Coronary artery (tissue), 2 donors: Measurements from ENCODE around the gene LRRC8D.

Experiments used
- DNase-seq: peaks from one replicate; pipeline ENCODE4 v3.0.0-alpha.2; 2017; ENCODE audit warnings: low spot score
- H3K27ac ChIP-seq, 2 donors: fragments of 200-600 bp; sonication (generic); one replicate each; pipeline ENCODE4 v1.5.1; 2016 to 2019
- H3K4me3 ChIP-seq: fragments of 200-600 bp; sonication (generic); 2 replicates; pipeline ENCODE4 v1.5.1; 2016; ENCODE audit warnings: mild to moderate bottlenecking, moderate library complexity
- CTCF ChIP-seq: fragments of 200-600 bp; sonication (generic); IDR thresholded peaks from one replicate; pipeline ENCODE4 v1.5.1; 2019; ENCODE audit warnings: antibody characterized with exemption

LRRC8D gene

GRCh38 chr1:89808441-89809117 lies 12.3 kb upstream of the LRRC8D start:
- no peak overlapping the region for H3K27ac ChIP-seq
- no peak overlapping the region for H3K4me3 ChIP-seq
- no peak for DNase-seq
- TF ChIP-seq CTCF, result no peak

DNA sequence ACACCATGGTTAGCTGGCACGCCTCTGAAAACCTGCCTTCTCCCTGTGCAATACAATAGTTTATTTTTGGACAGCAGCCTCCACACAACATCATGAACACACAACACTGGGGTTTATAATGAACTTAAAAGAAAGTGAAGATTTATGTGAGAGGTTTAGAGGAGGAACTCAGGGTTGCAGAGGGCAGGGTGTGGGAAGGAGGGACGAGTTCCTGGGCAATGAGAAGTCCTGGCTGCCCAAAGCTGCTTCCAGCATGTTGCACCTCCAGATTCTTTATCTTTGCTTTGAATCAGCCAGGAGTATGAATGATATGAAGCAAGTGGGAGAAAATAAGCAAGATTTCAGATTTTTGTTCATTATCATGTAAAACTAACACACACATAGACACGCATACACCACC lies 11.3 kb upstream of the LRRC8D start:
- no peak overlapping the region for H3K4me3 ChIP-seq
- no peak for DNase-seq
- TF ChIP-seq CTCF, result no peak
- no peak overlapping the region for H3K27ac ChIP-seq

GRCh38 chr1:89810302-89810701 lies 10.5 kb upstream of the LRRC8D start:
- no peak for DNase-seq
- no peak for TF ChIP-seq CTCF
- H3K4me3 ChIP-seq, result no peak overlapping the region
- H3K27ac ChIP-seq, result no peak overlapping the region

- no peak for TF ChIP-seq CTCF
- DNase-seq, result no peak
- H3K27ac ChIP-seq, result no peak overlapping the region
- no peak overlapping the region for H3K4me3 ChIP-seq
Measured at GRCh38 chr1:89810880-89811279, 10.0 kb upstream of the LRRC8D start.

DNA sequence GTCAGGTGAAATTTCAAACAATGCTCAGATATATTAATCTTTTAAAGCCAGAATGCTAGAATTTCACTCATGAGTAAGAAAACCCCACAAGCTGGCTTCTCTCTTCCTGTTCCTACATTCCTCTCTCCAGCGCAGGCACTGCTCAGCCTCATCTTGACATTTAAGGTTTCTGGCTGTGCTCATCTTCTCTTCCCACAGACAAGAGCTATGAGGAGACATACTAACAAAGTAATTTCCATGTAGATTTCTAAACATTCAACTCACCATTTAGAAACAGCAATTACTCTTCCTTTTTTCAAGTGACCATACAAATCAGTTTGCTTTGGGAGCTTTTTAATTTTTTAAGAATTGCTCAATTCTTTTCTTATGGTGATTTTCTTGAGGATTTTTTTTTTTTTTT lies 7.8 kb upstream of the LRRC8D start:
- Histone ChIP-seq H3K27ac (no peak overlapping the region), H3K4me3 (no peak overlapping the region)
- no peak for DNase-seq
- no peak for TF ChIP-seq CTCF

GRCh38 chr1:89815040-89815439 lies 5.8 kb upstream of the LRRC8D start:
- no peak for TF ChIP-seq CTCF
- no peak overlapping the region for H3K27ac ChIP-seq
- no peak for DNase-seq
- no peak overlapping the region for H3K4me3 ChIP-seq

- TF ChIP-seq CTCF, result no peak
- Histone ChIP-seq H3K27ac (no peak overlapping the region), H3K4me3 (no peak overlapping the region)
- no peak for DNase-seq
Measured at GRCh38 chr1:89815611-89816010, 5.2 kb upstream of the LRRC8D start.
